H1 (cell line): Measurements from ENCODE around the gene KRTAP10-2. TPM values are rescaled to one million over a fixed set of nuclear protein-coding genes. Genes with fewer than 3 reads are reported as not detected.

Experiments
- CTCF ChIA-PET: fragments of 300-600 bp; sonication (Branson Sonifier 250); formaldehyde crosslinking; loops from one replicate; lab custom pipeline; 2021; ENCODE audit not compliant: partially characterized antibody; lab: Charles Lee
- POLR2A ChIA-PET: fragments of 300-600 bp; sonication (Branson Sonifier 250); formaldehyde crosslinking; loops from one replicate; lab custom pipeline; 2021; ENCODE audit warnings: inconsistent platforms; ENCODE audit not compliant: partially characterized antibody; lab: Charles Lee
- DNase-seq, 2 experiments: peaks; one replicate each; pipeline versions ENCODE4 v3.0.0 to v3.0.0-alpha.2; 2010 to 2022; ENCODE audit warnings: low spot score in 2 of 2, low read depth in 1 of 2, mixed read lengths in 1 of 2
- FAIRE-seq: peaks from 2 replicates; lab custom pipeline; 2011; peaks lifted over from hg19 to GRCh38; lab: Jason Lieb, UNC
- H2AFZ ChIP-seq: 2 replicates; pipeline ENCODE4 v1.8.1; 2012; ENCODE audit warnings: low read length, inconsistent platforms
- H2AK5ac ChIP-seq: 2 replicates; pipeline ENCODE4 v1.6.1; 2013; ENCODE audit warnings: low read depth, low read length
- H2BK120ac ChIP-seq: replicated peaks from 2 replicates; pipeline ENCODE3; 2013; ENCODE audit warnings: low read depth, low read length, inconsistent platforms
- H2BK12ac ChIP-seq: 2 replicates; pipeline ENCODE4 v1.6.1; 2013; ENCODE audit warnings: low read depth, low read length
- H2BK15ac ChIP-seq: 2 replicates; pipeline ENCODE4 v1.6.1; 2013; ENCODE audit warnings: low read length
- H2BK20ac ChIP-seq: 2 replicates; pipeline ENCODE4 v1.6.1; 2013; ENCODE audit warnings: low read length
- H2BK5ac ChIP-seq: 2 replicates; pipeline ENCODE4 v1.6.1; 2013; ENCODE audit warnings: low read depth, low read length
- H3K14ac ChIP-seq: 2 replicates; pipeline ENCODE4 v1.6.1; 2013; ENCODE audit warnings: inconsistent platforms; ENCODE audit not compliant: insufficient read length
- H3K18ac ChIP-seq: 2 replicates; pipeline ENCODE4 v1.6.1; 2013; ENCODE audit warnings: low read length; ENCODE audit errors: extremely low read depth
- H3K23ac ChIP-seq: 2 replicates; pipeline ENCODE4 v1.6.1; 2013; ENCODE audit warnings: inconsistent platforms; ENCODE audit not compliant: insufficient read length
- H3K23me2 ChIP-seq: 2 replicates; pipeline ENCODE4 v1.6.1; 2013; ENCODE audit warnings: low read depth, low read length
- H3K27ac ChIP-seq: 2 replicates; pipeline ENCODE4 v1.6.1; 2011; ENCODE audit warnings: low read depth, low read length, inconsistent platforms
- H3K27me3 ChIP-seq, 4 experiments: replicated peaks in 1 of 4; 1 replicate in 1 of 4; 2 replicates in 3 of 4; pipeline versions ENCODE4 v1.6.1 to v1.8.1; 2011 to 2013; ENCODE audit warnings: low read length in 3 of 4, mild to moderate bottlenecking in 3 of 4, inconsistent platforms in 2 of 4, mixed read lengths in 2 of 4, moderate library complexity in 1 of 4; ENCODE audit not compliant: control insufficient read depth in 3 of 4, insufficient read depth in 3 of 4; ENCODE audit errors: extremely low read depth in 1 of 4
- H3K36me3 ChIP-seq, 4 experiments: 2 replicates each; pipeline versions ENCODE4 v1.6.1 to v1.8.1; 2011 to 2013; ENCODE audit warnings: mild to moderate bottlenecking in 4 of 4, low read length in 3 of 4, moderate library complexity in 2 of 4, control low read depth in 1 of 4, inconsistent platforms in 1 of 4; ENCODE audit not compliant: insufficient read depth in 4 of 4, control insufficient read depth in 2 of 4
- H3K4ac ChIP-seq: replicated peaks from 2 replicates; pipeline ENCODE3; 2013; ENCODE audit warnings: low read length, low read depth, mixed read lengths, inconsistent platforms; ENCODE audit not compliant: insufficient read length
- H3K4me1 ChIP-seq, 4 experiments: replicated peaks in 1 of 4; 1 replicate in 1 of 4; 2 replicates in 3 of 4; pipeline versions ENCODE4 v1.6.1 to v1.8.1; 2011 to 2013; ENCODE audit warnings: low read length in 3 of 4, inconsistent platforms in 2 of 4, mixed read lengths in 1 of 4; ENCODE audit not compliant: insufficient read depth in 4 of 4, control insufficient read depth in 3 of 4
- H3K4me2 ChIP-seq, 2 experiments: 2 replicates each; pipeline versions ENCODE4 v1.6.1 to v1.8.1; 2011 to 2013; ENCODE audit warnings: low read depth in 2 of 2, low read length in 2 of 2, control low read depth in 1 of 2, inconsistent platforms in 1 of 2, mild to moderate bottlenecking in 1 of 2; ENCODE audit not compliant: insufficient read depth in 1 of 2
- H3K4me3 ChIP-seq, 4 experiments: fragments of 200-600, 300-600 bp in 1 of 4; sonication (generic), shearing (Covaris generic), sonication (Bioruptor Twin) in 1 of 4; 2 replicates each; pipeline versions ENCODE4 v1.5.1 to v1.8.1; 2011 to 2016; ENCODE audit warnings: low read length in 4 of 4, low read depth in 3 of 4, control low read depth in 2 of 4, inconsistent platforms in 2 of 4, mild to moderate bottlenecking in 2 of 4, mixed read lengths in 1 of 4, moderate library complexity in 1 of 4; ENCODE audit not compliant: insufficient read depth in 2 of 4; ENCODE audit errors: extremely low read depth in 1 of 4
- H3K56ac ChIP-seq: replicated peaks from 2 replicates; pipeline ENCODE3; 2013; ENCODE audit warnings: low read depth, mild to moderate bottlenecking, mixed read lengths, low read length, inconsistent platforms; ENCODE audit not compliant: insufficient read length
- H3K79me1 ChIP-seq: 2 replicates; pipeline ENCODE4 v1.6.1; 2013; ENCODE audit warnings: low read depth, low read length, control low read depth
- H3K79me2 ChIP-seq, 2 experiments: 2 replicates each; pipeline versions ENCODE4 v1.6.1 to v1.8.1; 2012 to 2013; ENCODE audit warnings: low read length in 2 of 2, mild to moderate bottlenecking in 2 of 2, inconsistent platforms in 1 of 2; ENCODE audit not compliant: insufficient read depth in 2 of 2, control insufficient read depth in 1 of 2
- H3K9ac ChIP-seq, 4 experiments: replicated peaks in 1 of 4; 1 replicate in 1 of 4; 2 replicates in 3 of 4; pipeline versions ENCODE4 v1.6.1 to v1.8.1; 2011 to 2013; ENCODE audit warnings: low read depth in 3 of 4, low read length in 3 of 4, control low read depth in 2 of 4, mild to moderate bottlenecking in 2 of 4, moderate library complexity in 2 of 4, inconsistent platforms in 1 of 4; ENCODE audit errors: extremely low read depth in 1 of 4
- H3K9me3 ChIP-seq, 2 experiments: 2 replicates each; pipeline versions ENCODE4 v1.6.1 to v1.8.1; 2012 to 2013; ENCODE audit warnings: mild to moderate bottlenecking in 2 of 2, moderate library complexity in 2 of 2, control low read depth in 1 of 2, inconsistent platforms in 1 of 2, low read depth in 1 of 2, low read length in 1 of 2, mixed read lengths in 1 of 2; ENCODE audit not compliant: insufficient read depth in 2 of 2
- H4K20me1 ChIP-seq, 2 experiments: replicated peaks in 1 of 2; 2 replicates each; pipeline versions ENCODE3 to v1.8.1; 2011 to 2013; ENCODE audit warnings: inconsistent platforms in 2 of 2, low read length in 2 of 2, mild to moderate bottlenecking in 1 of 2; ENCODE audit not compliant: insufficient read depth in 2 of 2, control insufficient read depth in 1 of 2
- H4K5ac ChIP-seq: 2 replicates; pipeline ENCODE4 v1.6.1; 2013; ENCODE audit warnings: low read length, low read depth, mixed read lengths, inconsistent platforms; ENCODE audit not compliant: insufficient read length
- H4K8ac ChIP-seq: 2 replicates; pipeline ENCODE4 v1.8.0; 2013; ENCODE audit warnings: mild to moderate bottlenecking, moderate library complexity, low read length, inconsistent platforms; ENCODE audit not compliant: insufficient read depth; ENCODE audit errors: extremely low read depth
- H4K91ac ChIP-seq: replicated peaks from 2 replicates; pipeline ENCODE3; 2013; ENCODE audit warnings: low read length, mixed read lengths, inconsistent platforms; ENCODE audit not compliant: insufficient read length
- BRCA1 ChIP-seq: IDR thresholded peaks from 2 replicates; pipeline ENCODE4 v1.6.1; 2012; ENCODE audit warnings: low read depth, low read length, improper control_type of control experiment
- FOSL1 ChIP-seq: IDR thresholded peaks from 2 replicates; pipeline ENCODE4 v1.6.1; 2011; ENCODE audit warnings: mild to moderate bottlenecking, low read depth, low read length, moderate library complexity; ENCODE audit not compliant: insufficient read depth
- KDM4A ChIP-seq: IDR thresholded peaks from one replicate; pipeline ENCODE4 v1.7.1; 2012; ENCODE audit warnings: low read depth, mild to moderate bottlenecking, moderate library complexity, low read length, inconsistent platforms; ENCODE audit not compliant: severe bottlenecking
- POLR2AphosphoS5 ChIP-seq: IDR thresholded peaks from 2 replicates; pipeline ENCODE4 v1.6.1; 2011; ENCODE audit warnings: low read depth, low read length
- RXRA ChIP-seq: IDR thresholded peaks from 2 replicates; pipeline ENCODE4 v1.6.1; 2011; ENCODE audit warnings: low read depth, mild to moderate bottlenecking, low read length, moderate library complexity; ENCODE audit not compliant: insufficient read depth
- WGBS, 2 experiments: shearing (Covaris generic) in 1 of 2; methylation state at CpG; one replicate each; pipeline versions ENCODE4 v1.1.6 to v1.1.7; 2013 to 2015; ENCODE audit warnings: low lambda C conversion rate in 2 of 2, mixed read lengths in 2 of 2, inconsistent platforms in 1 of 2, low coverage in 1 of 2, missing lambda C conversion rate in 1 of 2; ENCODE audit not compliant: insufficient replicate concordance in 2 of 2, insufficient coverage in 1 of 2, insufficient read length in 1 of 2; ENCODE audit errors: extremely low coverage in 1 of 2, missing lambda C conversion rate in 1 of 2; 5-methylcytosine and 5-hydroxymethylcytosine counted together
- polyA plus RNA-seq, 7 experiments: library from polyadenylated mRNA; depleted of rRNA in 3 of 7; stranded (reverse) in 5 of 7; unstranded in 2 of 7; fragments of >200 nt in 5 of 7; fragments of 200-250 nt in 2 of 7; gene quantifications; 1 replicate in 5 of 7; 2 replicates in 1 of 7; 4 replicates in 1 of 7; pipeline versions ENCODE4 v1.2.1 to v1.2.3, GENCODE V29; 2011 to 2013; ENCODE audit warnings: missing spikeins in 2 of 7, mixed read lengths in 2 of 7
- total RNA-seq: library from RNA; stranded (reverse); fragmentation: NEBNext Ultra II Directional; extraction: Animal tissue kit (Norgen Biotek cat#: 25700); gene quantifications from 2 replicates; pipeline ENCODE4 v1.2.1, GENCODE V29; 2021

KRTAP10-2 gene
- total and polyA plus RNA-seq, 2 of the 8 experiments (the other 6 are each of a cell fraction or from before 2014, with no cell fraction given) = 0.11 TPM; not detected in 1

DNA sequence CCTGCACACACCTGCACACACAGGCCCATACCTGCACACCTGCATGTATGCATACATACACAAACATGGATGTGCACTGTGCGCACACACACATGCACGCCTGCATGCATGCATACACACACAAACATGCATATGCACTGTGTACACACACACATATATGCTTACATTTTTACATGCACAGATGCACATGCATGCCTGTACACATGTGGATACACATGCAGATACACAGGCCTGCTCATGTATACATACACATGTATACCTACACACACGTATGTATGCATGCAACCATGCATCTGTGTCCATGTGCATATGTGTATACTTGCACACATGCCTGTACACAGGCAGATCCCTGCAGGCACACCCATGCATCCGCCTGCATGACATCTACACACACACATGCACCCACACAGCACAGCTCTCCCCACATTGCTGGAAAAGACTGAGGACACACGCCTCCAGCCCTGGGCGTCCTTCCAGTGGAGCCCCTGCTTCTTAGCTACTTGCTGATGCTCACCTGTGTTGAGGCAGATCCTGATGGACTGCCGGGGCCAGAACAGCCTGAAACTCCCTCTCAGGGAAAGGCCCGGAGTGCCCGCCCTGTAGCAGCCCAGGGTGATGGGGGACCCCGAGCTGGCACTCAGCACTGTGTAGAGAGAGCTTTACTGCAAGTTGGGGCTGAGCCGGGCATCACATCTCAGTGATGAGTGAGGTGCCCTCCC is 39.9 kb downstream of the KRTAP10-2 start:
- no peak overlapping the region for H2BK120ac ChIP-seq
- H3K18ac ChIP-seq = no peak overlapping the region
- H3K27me3 ChIP-seq = no peaks in the 10 kb centered on the region
- H2BK15ac ChIP-seq = no peak overlapping the region
- peaks cover 0 to 8% (median 8%) of the 10 kb centered on the region in 4 experiments; a peak in 4 of 8 replicates for H3K36me3 ChIP-seq
- no peaks in the 10 kb centered on the region for H3K9me3 ChIP-seq
- H3K27ac ChIP-seq = no peak overlapping the region
- H3K4me3 ChIP-seq = no peak overlapping the region
- POLR2A ChIA-PET = interaction anchor here (1.3 to 1.9 kb wide), 2 partner anchors 9 to 26 kb away, joined by 5 to 7 read pairs; no protein-coding TSS in a partner anchor
- no peak overlapping the region for H2BK20ac ChIP-seq
- no peak overlapping the region for H2BK5ac ChIP-seq
- no peak overlapping the region for H3K56ac ChIP-seq
- no peaks in the 10 kb centered on the region for H3K79me2 ChIP-seq
- WGBS, 2 experiments = 90% methylated on average over 11 of the region's 11 CpGs; no CpG with 5 or more reads in 1 of the 2 experiments
- no peak overlapping the region; the same call in 1 of the 2 replicates for H2AK5ac ChIP-seq
- H3K9ac ChIP-seq = no peak overlapping the region
- H3K4ac ChIP-seq = no peak overlapping the region
- H2AFZ ChIP-seq = no peak overlapping the region
- no peaks in the 10 kb centered on the region; a peak in 2 of 7 replicates for H3K4me1 ChIP-seq
- no peak overlapping the region for H3K4me2 ChIP-seq
- H4K20me1 ChIP-seq = peaks cover 3 to 6% of the 10 kb centered on the region in 2 experiments
- H3K14ac ChIP-seq = no peak overlapping the region
- no peak overlapping the region for H3K23ac ChIP-seq
- H3K79me1 ChIP-seq = no peaks in the 10 kb centered on the region
- CTCF ChIA-PET = interaction anchor here (0.8 to 4.0 kb wide), 25 partner anchors 8 to 282 kb away, joined by 3 to 21 read pairs (median 5); partner anchors contain the start of gene TSPEAR
- H2BK12ac ChIP-seq = no peak overlapping the region; the same call in 1 of the 2 replicates
- DNase-seq (no peak), FAIRE-seq (no peak)
- no peak for TF ChIP-seq FOSL1
- no peak; the same call in 1 of the 2 replicates for TF ChIP-seq POLR2AphosphoS5
- TF ChIP-seq RXRA = no peak
- TF ChIP-seq BRCA1 = no peak
- TF ChIP-seq KDM4A = peak; percentile 6
- no peak overlapping the region for H4K5ac ChIP-seq
- 0 out of 2 replicates have a peak, but pooled peaks cover 2% of the 10 kb centered on the region for H3K23me2 ChIP-seq
- no peak overlapping the region for H4K8ac ChIP-seq
- peak overlapping the region; percentile 5 for H4K91ac ChIP-seq
